OCI-LY7 (cell line): ENCODE data around the gene CIC. TPM values are rescaled to one million over a fixed set of nuclear protein-coding genes. Genes with fewer than 3 reads are reported as not detected.

Source experiments
- BruUV-seq: library from RNA; stranded (reverse); fragments of 400-500 nt; replicated peaks from 2 replicates; lab custom pipeline; 2021; lab: Mats Ljungman, UMichigan
- CTCF ChIA-PET: fragments of 300-600 bp; sonication (Branson Sonifier 250); formaldehyde crosslinking; loops from one replicate; lab custom pipeline; 2022; ENCODE audit warnings: antibody characterized with exemption; ENCODE audit not compliant: unreplicated experiment; lab: Charles Lee
- POLR2A ChIA-PET: fragments of 300-600 bp; sonication (Branson Sonifier 250); formaldehyde crosslinking; loops from one replicate; lab custom pipeline; 2022; ENCODE audit warnings: antibody characterized with exemption; lab: Charles Lee
- DNase-seq: peaks from one replicate; pipeline ENCODE4 v3.0.0-alpha.2; 2015; ENCODE audit warnings: low spot score
- H2AFZ ChIP-seq: fragments of 200-600 bp; sonication (generic), shearing (Covaris generic); 2 replicates; pipeline ENCODE4 v1.6.1; 2014; ENCODE audit warnings: mild to moderate bottlenecking, antibody characterized with exemption, low read length, moderate library complexity
- H3K27ac ChIP-seq: fragments of 200-600 bp; sonication (generic); 2 replicates; pipeline ENCODE4 v1.5.1; 2014; ENCODE audit warnings: mixed run types, low read depth, mild to moderate bottlenecking, moderate library complexity, low read length, inconsistent platforms; ENCODE audit not compliant: poor library complexity, severe bottlenecking
- H3K36me3 ChIP-seq: fragments of 200-600 bp; sonication (generic); 2 replicates; pipeline ENCODE4 v1.6.1; 2014; ENCODE audit warnings: mild to moderate bottlenecking, antibody characterized with exemption, low read length, moderate library complexity, mixed read lengths; ENCODE audit not compliant: insufficient read depth
- H3K4me1 ChIP-seq: fragments of 200-600 bp; sonication (generic); 2 replicates; pipeline ENCODE4 v1.5.1; 2014; ENCODE audit warnings: mild to moderate bottlenecking, low read length; ENCODE audit not compliant: insufficient read depth, poor library complexity, severe bottlenecking
- H3K4me2 ChIP-seq: fragments of 200-600 bp; sonication (generic); 2 replicates; pipeline ENCODE4 v1.6.1; 2014; ENCODE audit warnings: mild to moderate bottlenecking, low read length
- H3K4me3 ChIP-seq: fragments of 200-600 bp; sonication (generic); 2 replicates; pipeline ENCODE4 v1.5.1; 2014; ENCODE audit warnings: mild to moderate bottlenecking, low read depth, low read length; ENCODE audit not compliant: poor library complexity, severe bottlenecking
- H3K79me2 ChIP-seq: fragments of 200-600 bp; sonication (generic); 2 replicates; pipeline ENCODE4 v1.6.1; 2016; ENCODE audit warnings: low read depth, mild to moderate bottlenecking, low read length, moderate library complexity, mixed read lengths; ENCODE audit not compliant: insufficient read depth
- H3K9me2 ChIP-seq: fragments of 200-600 bp; sonication (generic); 2 replicates; pipeline ENCODE4 v1.6.1; 2016; ENCODE audit warnings: mild to moderate bottlenecking, low read length, mixed read lengths; ENCODE audit not compliant: insufficient read depth
- H3K9me3 ChIP-seq: fragments of 200-600 bp; sonication (generic); 2 replicates; pipeline ENCODE4 v1.6.1; 2014; ENCODE audit warnings: mild to moderate bottlenecking, mixed run types, low read length, mixed read lengths
- H4K20me1 ChIP-seq: fragments of 200-600 bp; sonication (generic); 2 replicates; pipeline ENCODE4 v1.6.1; 2014; ENCODE audit warnings: mild to moderate bottlenecking, antibody characterized with exemption, low read length, moderate library complexity, mixed read lengths; ENCODE audit not compliant: insufficient read depth
- EZH2phosphoT487 ChIP-seq: fragments of 200-600 bp; sonication (generic); IDR thresholded peaks from 2 replicates; pipeline ENCODE4 v1.6.1; 2018; ENCODE audit warnings: low read depth, borderline replicate concordance, mild to moderate bottlenecking, mixed run types, antibody characterized with exemption, low read length, moderate library complexity, mixed read lengths
- intact Hi-C: fragments of 100-400 bp; cut with micrococcal nuclease; formaldehyde crosslinking; loops from one replicate; pipeline ENCODE4 v1.10.0; 2022; ENCODE audit not compliant: unreplicated experiment
- total RNA-seq, 2 experiments: library from RNA; depleted of rRNA in 1 of 2; stranded (reverse); fragments of >200 nt in 1 of 2; shearing (Covaris generic) in 1 of 2; gene quantifications; 2 replicates each; pipeline ENCODE4 v1.2.3, GENCODE V29; 2014 to 2022
- TF ChIP-seq, protein P1 (sequence below): fragments of 200-600 bp; sonication (generic); conservative IDR thresholded peaks from 2 replicates; pipeline ENCODE4 v1.5.1; 2014; ENCODE audit warnings: mild to moderate bottlenecking, antibody characterized with exemption, low read length, moderate library complexity, mixed read lengths

Gene CIC
- total RNA-seq, 2 experiments from 2014 or later, result 26.8 to 48.2 TPM

DNA sequence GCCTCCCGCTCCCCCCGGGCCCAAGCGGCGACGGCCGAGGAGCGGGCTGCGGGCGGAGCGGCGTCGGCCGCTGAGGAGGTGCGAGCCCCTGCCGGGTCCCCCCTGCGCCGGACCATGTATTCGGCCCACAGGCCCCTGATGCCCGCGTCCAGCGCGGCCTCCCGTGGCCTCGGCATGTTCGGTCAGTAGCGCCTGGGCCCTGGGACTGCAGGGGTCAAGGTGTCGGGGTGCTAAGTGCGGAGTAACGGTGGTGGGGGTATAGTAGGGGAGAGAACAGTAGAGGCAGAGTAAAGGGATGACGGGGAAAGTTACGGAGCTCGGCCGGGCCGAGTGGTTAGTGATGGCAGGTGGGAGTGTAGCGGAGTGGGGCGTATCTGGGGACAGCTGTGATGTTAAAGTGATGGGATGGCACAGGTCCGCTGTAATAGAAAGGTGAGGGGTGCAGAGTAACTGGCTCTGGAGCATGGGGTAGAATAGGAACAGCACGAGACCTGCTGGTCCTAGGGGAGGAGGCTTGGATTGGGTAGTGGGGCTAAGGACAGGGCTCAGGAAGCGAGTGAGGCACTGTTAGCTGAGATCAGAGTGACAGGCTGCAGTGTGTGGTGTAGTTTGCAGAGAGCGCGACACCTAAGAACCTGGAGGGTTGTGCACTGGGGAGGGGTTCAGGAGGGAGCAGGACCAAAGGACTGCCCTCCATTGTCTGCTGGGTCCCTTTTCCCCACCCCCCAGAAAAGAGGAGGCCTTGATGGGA lies 15.7 kb downstream of the CIC start:
- peak overlapping the region; percentile 89 for H3K4me3 ChIP-seq
- peak overlapping the region; percentile 70 for H3K27ac ChIP-seq
- peaks cover 10% of the 10 kb centered on the region; the same call in 1 of the 2 replicates for H4K20me1 ChIP-seq
- peak; percentile 51 for DNase-seq
- no peak for TF ChIP-seq EZH2phosphoT487
- TF ChIP-seq, protein P1, sequence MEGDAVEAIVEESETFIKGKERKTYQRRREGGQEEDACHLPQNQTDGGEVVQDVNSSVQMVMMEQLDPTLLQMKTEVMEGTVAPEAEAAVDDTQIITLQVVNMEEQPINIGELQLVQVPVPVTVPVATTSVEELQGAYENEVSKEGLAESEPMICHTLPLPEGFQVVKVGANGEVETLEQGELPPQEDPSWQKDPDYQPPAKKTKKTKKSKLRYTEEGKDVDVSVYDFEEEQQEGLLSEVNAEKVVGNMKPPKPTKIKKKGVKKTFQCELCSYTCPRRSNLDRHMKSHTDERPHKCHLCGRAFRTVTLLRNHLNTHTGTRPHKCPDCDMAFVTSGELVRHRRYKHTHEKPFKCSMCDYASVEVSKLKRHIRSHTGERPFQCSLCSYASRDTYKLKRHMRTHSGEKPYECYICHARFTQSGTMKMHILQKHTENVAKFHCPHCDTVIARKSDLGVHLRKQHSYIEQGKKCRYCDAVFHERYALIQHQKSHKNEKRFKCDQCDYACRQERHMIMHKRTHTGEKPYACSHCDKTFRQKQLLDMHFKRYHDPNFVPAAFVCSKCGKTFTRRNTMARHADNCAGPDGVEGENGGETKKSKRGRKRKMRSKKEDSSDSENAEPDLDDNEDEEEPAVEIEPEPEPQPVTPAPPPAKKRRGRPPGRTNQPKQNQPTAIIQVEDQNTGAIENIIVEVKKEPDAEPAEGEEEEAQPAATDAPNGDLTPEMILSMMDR, result no peak
- ChIA-PET POLR2A (no interaction called here), CTCF (no interaction called here)
- no peaks in the 10 kb centered on the region for H3K9me2 ChIP-seq
- no TSS peak for BruUV-seq
- H3K79me2 ChIP-seq, result peaks cover 17% of the 10 kb centered on the region
- H3K4me2 ChIP-seq, result peak overlapping the region; percentile 93
- peaks cover 46% of the 10 kb centered on the region for H3K4me1 ChIP-seq
- H2AFZ ChIP-seq, result no peak overlapping the region
- intact Hi-C loops, result loop anchor here (1.0 to 10.0 kb wide), 2 partner anchors 155 to 420 kb away; partner anchors contain the start of gene RPS19
- H3K36me3 ChIP-seq, result peaks cover 32% of the 10 kb centered on the region
- no peaks in the 10 kb centered on the region for H3K9me3 ChIP-seq

- peaks cover 17% of the 10 kb centered on the region for H3K79me2 ChIP-seq
- DNase-seq, result peak; percentile 54
- ChIA-PET CTCF (no interaction called here), POLR2A (no interaction called here)
- H3K4me3 ChIP-seq, result peak overlapping the region; percentile 89
- no peaks in the 10 kb centered on the region for H3K9me3 ChIP-seq
- no TSS peak for BruUV-seq
- peaks cover 46% of the 10 kb centered on the region for H3K4me1 ChIP-seq
- H3K36me3 ChIP-seq, result peaks cover 39% of the 10 kb centered on the region
- TF ChIP-seq EZH2phosphoT487, result no peak
- TF ChIP-seq, protein P1, result peak; percentile 39; the same call in 1 of the 2 replicates
- intact Hi-C loops, result loop anchor here (10.0 kb wide), 1 partner anchor 421 kb away; the partner anchor contains the start of gene RPS19
- H2AFZ ChIP-seq, result no peak overlapping the region
- H3K27ac ChIP-seq, result peak overlapping the region; percentile 70
- peak overlapping the region; percentile 93 for H3K4me2 ChIP-seq
- no peaks in the 10 kb centered on the region for H3K9me2 ChIP-seq
- H4K20me1 ChIP-seq, result peaks cover 10% of the 10 kb centered on the region; the same call in 1 of the 2 replicates
Measured at GRCh38 chr19:42285541-42285941, 16.5 kb downstream of the CIC start.

- no TSS peak for BruUV-seq
- CTCF ChIA-PET, result no interaction called here
- intact Hi-C loops, result loop anchor here (1.0 to 10.0 kb wide), 2 partner anchors 16 to 421 kb away; partner anchors contain the start of genes PAFAH1B3, PRR19 and RPS19
Measured at GRCh38 chr19:42285988-42286348, 16.9 kb downstream of the CIC start.

More at GRCh38 chr19:42285988-42286348, 16.9 kb downstream of the CIC start:
- Histone ChIP-seq H3K9me2 (no peaks in the 10 kb centered on the region), H2AFZ (no peak overlapping the region), H3K4me3 (peak overlapping the region; percentile 89), H3K36me3 (peaks cover 44% of the 10 kb centered on the region), H3K79me2 (peaks cover 17% of the 10 kb centered on the region), H3K4me2 (peak overlapping the region; percentile 93), H3K4me1 (peaks cover 46% of the 10 kb centered on the region), H3K9me3 (no peaks in the 10 kb centered on the region), H3K27ac (peak overlapping the region; percentile 70), H4K20me1 (peaks cover 10% of the 10 kb centered on the region; the same call in 1 of the 2 replicates)
- POLR2A ChIA-PET, result no interaction called here
- TF ChIP-seq, protein P1, result no peak
- TF ChIP-seq EZH2phosphoT487, result no peak
- no peak for DNase-seq
